Neural cell (in vitro differentiated cells): Measurements from ENCODE around the gene ZDHHC11.
"Not testable (repeated sequence)": the region's sequence is repeated elsewhere in the genome, so short reads cannot be mapped to it uniquely, and the experiment has no call there.

ENCODE experiments used
- CTCF ChIP-seq: fragments of 450-650 bp; IDR thresholded peaks from 2 replicates; pipeline ENCODE4 v1.5.1; 2014; ENCODE audit warnings: antibody characterized with exemption, mild to moderate bottlenecking, moderate library complexity; ENCODE audit not compliant: poor library complexity, severe bottlenecking
- EP300 ChIP-seq: fragments of 450-650 bp; conservative IDR thresholded peaks from 2 replicates; pipeline ENCODE4 v1.6.1; 2014; ENCODE audit warnings: antibody characterized with exemption, mild to moderate bottlenecking, moderate library complexity; ENCODE audit not compliant: poor library complexity, severe bottlenecking
- POLR2AphosphoS5 ChIP-seq: IDR thresholded peaks from 2 replicates; pipeline ENCODE4 v1.6.1; 2012

- TF ChIP-seq POLR2AphosphoS5, EP300, CTCF: not testable (repeated sequence)
Measured at GRCh38 chr5:846602-847091, 4.1 kb downstream of the ZDHHC11 start.
